OCI-LY7 (cell line): ENCODE data around the gene IFT57. TPM values are rescaled to one million over a fixed set of nuclear protein-coding genes. Genes with fewer than 3 reads are reported as not detected.

ENCODE experiments used
- BruUV-seq: library from RNA; stranded (reverse); fragments of 400-500 nt; replicated peaks from 2 replicates; lab custom pipeline; 2021; lab: Mats Ljungman, UMichigan
- CTCF ChIA-PET: fragments of 300-600 bp; sonication (Branson Sonifier 250); formaldehyde crosslinking; loops from one replicate; lab custom pipeline; 2022; ENCODE audit warnings: antibody characterized with exemption; ENCODE audit not compliant: unreplicated experiment; lab: Charles Lee
- POLR2A ChIA-PET: fragments of 300-600 bp; sonication (Branson Sonifier 250); formaldehyde crosslinking; loops from one replicate; lab custom pipeline; 2022; ENCODE audit warnings: antibody characterized with exemption; lab: Charles Lee
- DNase-seq: peaks from one replicate; pipeline ENCODE4 v3.0.0-alpha.2; 2015; ENCODE audit warnings: low spot score
- H2AFZ ChIP-seq: fragments of 200-600 bp; sonication (generic), shearing (Covaris generic); 2 replicates; pipeline ENCODE4 v1.6.1; 2014; ENCODE audit warnings: mild to moderate bottlenecking, antibody characterized with exemption, low read length, moderate library complexity
- H3K27ac ChIP-seq: fragments of 200-600 bp; sonication (generic); 2 replicates; pipeline ENCODE4 v1.5.1; 2014; ENCODE audit warnings: mixed run types, low read depth, mild to moderate bottlenecking, moderate library complexity, low read length, inconsistent platforms; ENCODE audit not compliant: poor library complexity, severe bottlenecking
- H3K36me3 ChIP-seq: fragments of 200-600 bp; sonication (generic); 2 replicates; pipeline ENCODE4 v1.6.1; 2014; ENCODE audit warnings: mild to moderate bottlenecking, antibody characterized with exemption, low read length, moderate library complexity, mixed read lengths; ENCODE audit not compliant: insufficient read depth
- H3K4me1 ChIP-seq: fragments of 200-600 bp; sonication (generic); 2 replicates; pipeline ENCODE4 v1.5.1; 2014; ENCODE audit warnings: mild to moderate bottlenecking, low read length; ENCODE audit not compliant: insufficient read depth, poor library complexity, severe bottlenecking
- H3K4me2 ChIP-seq: fragments of 200-600 bp; sonication (generic); 2 replicates; pipeline ENCODE4 v1.6.1; 2014; ENCODE audit warnings: mild to moderate bottlenecking, low read length
- H3K4me3 ChIP-seq: fragments of 200-600 bp; sonication (generic); 2 replicates; pipeline ENCODE4 v1.5.1; 2014; ENCODE audit warnings: mild to moderate bottlenecking, low read depth, low read length; ENCODE audit not compliant: poor library complexity, severe bottlenecking
- H3K79me2 ChIP-seq: fragments of 200-600 bp; sonication (generic); 2 replicates; pipeline ENCODE4 v1.6.1; 2016; ENCODE audit warnings: low read depth, mild to moderate bottlenecking, low read length, moderate library complexity, mixed read lengths; ENCODE audit not compliant: insufficient read depth
- H3K9me2 ChIP-seq: fragments of 200-600 bp; sonication (generic); 2 replicates; pipeline ENCODE4 v1.6.1; 2016; ENCODE audit warnings: mild to moderate bottlenecking, low read length, mixed read lengths; ENCODE audit not compliant: insufficient read depth
- H3K9me3 ChIP-seq: fragments of 200-600 bp; sonication (generic); 2 replicates; pipeline ENCODE4 v1.6.1; 2014; ENCODE audit warnings: mild to moderate bottlenecking, mixed run types, low read length, mixed read lengths
- H4K20me1 ChIP-seq: fragments of 200-600 bp; sonication (generic); 2 replicates; pipeline ENCODE4 v1.6.1; 2014; ENCODE audit warnings: mild to moderate bottlenecking, antibody characterized with exemption, low read length, moderate library complexity, mixed read lengths; ENCODE audit not compliant: insufficient read depth
- CTCF ChIP-seq: fragments of 200-600 bp; sonication (generic); conservative IDR thresholded peaks from 2 replicates; pipeline ENCODE4 v1.5.1; 2014; ENCODE audit warnings: mild to moderate bottlenecking, antibody characterized with exemption, low read length, moderate library complexity, mixed read lengths
- EZH2phosphoT487 ChIP-seq: fragments of 200-600 bp; sonication (generic); IDR thresholded peaks from 2 replicates; pipeline ENCODE4 v1.6.1; 2018; ENCODE audit warnings: low read depth, borderline replicate concordance, mild to moderate bottlenecking, mixed run types, antibody characterized with exemption, low read length, moderate library complexity, mixed read lengths
- intact Hi-C: fragments of 100-400 bp; cut with micrococcal nuclease; formaldehyde crosslinking; loops from one replicate; pipeline ENCODE4 v1.10.0; 2022; ENCODE audit not compliant: unreplicated experiment
- total RNA-seq, 2 experiments: library from RNA; depleted of rRNA in 1 of 2; stranded (reverse); fragments of >200 nt in 1 of 2; shearing (Covaris generic) in 1 of 2; gene quantifications; 2 replicates each; pipeline ENCODE4 v1.2.3, GENCODE V29; 2014 to 2022

IFT57 gene
- total RNA-seq, 2 experiments from 2014 or later, result 44.1 to 68.2 TPM

GRCh38 chr3:108200578-108200977 is 21.6 kb downstream of the IFT57 start:
- intact Hi-C loops, result no loop called here
- DNase-seq, result no peak
- ChIA-PET POLR2A (interaction anchor here (0.6 to 1.2 kb wide), 2 partner anchors 19 to 183 kb away, joined by 4 to 5 read pairs; no protein-coding TSS in a partner anchor), CTCF (no interaction called here)
- no peaks in the 10 kb centered on the region; the same call in 1 of the 2 replicates for H4K20me1 ChIP-seq
- no peaks in the 10 kb centered on the region for H3K9me3 ChIP-seq
- peaks cover 9% of the 10 kb centered on the region for H3K4me1 ChIP-seq
- H3K9me2 ChIP-seq, result no peaks in the 10 kb centered on the region
- H3K27ac ChIP-seq, result no peak overlapping the region
- BruUV-seq, result no TSS peak
- no peaks in the 10 kb centered on the region for H3K79me2 ChIP-seq
- TF ChIP-seq CTCF, result no peak
- no peak for TF ChIP-seq EZH2phosphoT487
- no peak overlapping the region for H3K4me2 ChIP-seq
- H3K36me3 ChIP-seq, result peaks cover 12% of the 10 kb centered on the region
- H2AFZ ChIP-seq, result no peak overlapping the region
- H3K4me3 ChIP-seq, result no peak overlapping the region

- ChIA-PET POLR2A (interaction anchor here (0.6 to 1.2 kb wide), 2 partner anchors 18 to 183 kb away, joined by 4 to 5 read pairs; no protein-coding TSS in a partner anchor), CTCF (no interaction called here)
- no peaks in the 10 kb centered on the region for H3K79me2 ChIP-seq
- TF ChIP-seq CTCF (no peak), EZH2phosphoT487 (no peak)
- no peaks in the 10 kb centered on the region; the same call in 1 of the 2 replicates for H4K20me1 ChIP-seq
- intact Hi-C loops, result no loop called here
- H3K4me2 ChIP-seq, result no peak overlapping the region
- peaks cover 9% of the 10 kb centered on the region for H3K4me1 ChIP-seq
- H3K4me3 ChIP-seq, result no peak overlapping the region
- no peak overlapping the region for H3K27ac ChIP-seq
- H3K9me2 ChIP-seq, result no peaks in the 10 kb centered on the region
- no peaks in the 10 kb centered on the region for H3K9me3 ChIP-seq
- no TSS peak for BruUV-seq
- no peak overlapping the region for H2AFZ ChIP-seq
- no peak for DNase-seq
- peaks cover 7% of the 10 kb centered on the region for H3K36me3 ChIP-seq
Observed at GRCh38 chr3:108200024-108200423, 22.2 kb downstream of the IFT57 start.

GRCh38 chr3:108191394-108191793 is 30.8 kb downstream of the IFT57 start:
- no peak for TF ChIP-seq EZH2phosphoT487
- no peak for TF ChIP-seq CTCF
- Histone ChIP-seq H3K27ac (no peak overlapping the region), H3K36me3 (peaks cover 40% of the 10 kb centered on the region), H4K20me1 (no peaks in the 10 kb centered on the region), H3K4me2 (no peak overlapping the region), H3K79me2 (no peaks in the 10 kb centered on the region), H3K9me2 (no peaks in the 10 kb centered on the region), H2AFZ (no peak overlapping the region), H3K9me3 (0 out of 2 replicates have a peak, but pooled peaks cover 8% of the 10 kb centered on the region), H3K4me1 (no peaks in the 10 kb centered on the region), H3K4me3 (no peak overlapping the region)
- no peak for DNase-seq
- ChIA-PET CTCF (no interaction called here), POLR2A (no interaction called here)
- BruUV-seq, result no TSS peak
- intact Hi-C loops, result no loop called here
